ENCODE measurements around the gene ADAMTS17.
A peak's percentile ranks its signal among the peaks of the same experiment; 100 is the strongest.
"Not testable (repeated sequence)": the region's sequence is repeated elsewhere in the genome, so short reads cannot be mapped to it uniquely, and the experiment has no call there.

Gene ADAMTS17

GRCh38 chr15:100339451-100339850 lies 2.3 kb downstream of the ADAMTS17 start:
- DNase-seq (ENCODE audit: low read depth in 1 of 2, low spot score in 1 of 2) = not testable (repeated sequence)

- DNase-seq (ENCODE audit: low read depth in 1 of 2, low spot score in 1 of 2) = peak in 1 of 2 donors; percentile 29
Measured at GRCh38 chr15:100338971-100339444, 2.8 kb downstream of the ADAMTS17 start.

- DNase-seq (ENCODE audit: low read depth in 1 of 2, low spot score in 1 of 2) = no peak
Measured at GRCh38 chr15:100338247-100338646, 3.5 kb downstream of the ADAMTS17 start.

GRCh38 chr15:100337096-100338044 lies 4.4 kb downstream of the ADAMTS17 start:
- no peak for DNase-seq (ENCODE audit: low read depth in 1 of 2, low spot score in 1 of 2)

- no peak for DNase-seq (ENCODE audit: low read depth in 1 of 2, low spot score in 1 of 2)
Measured at GRCh38 chr15:100336061-100336460, 5.7 kb downstream of the ADAMTS17 start.

- DNase-seq (ENCODE audit: low read depth in 1 of 2, low spot score in 1 of 2) = no peak
Measured at GRCh38 chr15:100335335-100335999, 6.3 kb downstream of the ADAMTS17 start.

- DNase-seq (ENCODE audit: low read depth in 1 of 2, low spot score in 1 of 2) = no peak
Measured at GRCh38 chr15:100334905-100335304, 6.9 kb downstream of the ADAMTS17 start.

GRCh38 chr15:100334456-100334855 lies 7.3 kb downstream of the ADAMTS17 start:
- DNase-seq (ENCODE audit: low read depth in 1 of 2, low spot score in 1 of 2) = no peak

GRCh38 chr15:100334015-100334414 lies 7.8 kb downstream of the ADAMTS17 start:
- no peak for DNase-seq (ENCODE audit: low read depth in 1 of 2, low spot score in 1 of 2)

- no peak for DNase-seq (ENCODE audit: low read depth in 1 of 2, low spot score in 1 of 2)
Measured at GRCh38 chr15:100333236-100333635, 8.5 kb downstream of the ADAMTS17 start.

GRCh38 chr15:100332721-100333120 lies 9.1 kb downstream of the ADAMTS17 start:
- DNase-seq (ENCODE audit: low read depth in 1 of 2, low spot score in 1 of 2) = no peak

- DNase-seq (ENCODE audit: low read depth in 1 of 2, low spot score in 1 of 2) = no peak
Measured at GRCh38 chr15:100332231-100332630, 9.5 kb downstream of the ADAMTS17 start.

- no peak for DNase-seq (ENCODE audit: low read depth in 1 of 2, low spot score in 1 of 2)
Measured at GRCh38 chr15:100330629-100331215, 11.1 kb downstream of the ADAMTS17 start.

- no peak for DNase-seq (ENCODE audit: low read depth in 1 of 2, low spot score in 1 of 2)
Measured at GRCh38 chr15:100330221-100330620, 11.6 kb downstream of the ADAMTS17 start.

GRCh38 chr15:100328796-100329195 lies 13.0 kb downstream of the ADAMTS17 start:
- DNase-seq (ENCODE audit: low read depth in 1 of 2, low spot score in 1 of 2) = no peak

- DNase-seq (ENCODE audit: low read depth in 1 of 2, low spot score in 1 of 2) = no peak
Measured at GRCh38 chr15:100318880-100319279, 22.9 kb downstream of the ADAMTS17 start.

- DNase-seq (ENCODE audit: low read depth in 1 of 2, low spot score in 1 of 2) = no peak
Measured at GRCh38 chr15:100314809-100315400, 26.9 kb downstream of the ADAMTS17 start.

GRCh38 chr15:100311833-100312476 lies 29.8 kb downstream of the ADAMTS17 start:
- no peak for DNase-seq (ENCODE audit: low read depth in 1 of 2, low spot score in 1 of 2)

- no peak for DNase-seq (ENCODE audit: low read depth in 1 of 2, low spot score in 1 of 2)
Measured at GRCh38 chr15:100311154-100311625, 30.6 kb downstream of the ADAMTS17 start.

- DNase-seq (ENCODE audit: low read depth in 1 of 2, low spot score in 1 of 2) = no peak
Measured at GRCh38 chr15:100310513-100311153, 31.1 kb downstream of the ADAMTS17 start.
